Endometrial microvascular endothelial cells (primary cell): Measurements from ENCODE around the gene MERTK. TPM values are rescaled to one million over a fixed set of nuclear protein-coding genes. Genes with fewer than 3 reads are reported as not detected.
"Not testable (repeated sequence)": the region's sequence is repeated elsewhere in the genome, so short reads cannot be mapped to it uniquely, and the experiment has no call there.

ENCODE experiments used
- in situ Hi-C: cut with HindIII; loops from 2 replicates; pipeline ENCODE4 v1.10.0; 2017; ENCODE audit warnings: low sequenced_read_pairs, low pct_unique_long_range_greater_than_20kb; ENCODE audit errors: inconsistent ontology term
- total RNA-seq: library from RNA; depleted of rRNA; stranded (reverse); fragments of >200 nt; gene quantifications from one replicate; pipeline ENCODE4 v1.2.3, GENCODE V29; 2015; ENCODE audit errors: inconsistent ontology term

MERTK gene
- total RNA-seq, 1 donor from 2014 or later = 15.2 TPM

- in situ Hi-C loops = no loop called here
These were observed 128.1 kb downstream of the MERTK start for GRCh38 chr2:112026509-112026908.

GRCh38 chr2:112027767-112028166, 129.4 kb downstream of the MERTK start:
- in situ Hi-C loops = no loop called here

- in situ Hi-C loops = no loop called here
These were observed 130.8 kb downstream of the MERTK start for GRCh38 chr2:112029164-112029563.

- in situ Hi-C loops = no loop called here
These were observed 133.2 kb downstream of the MERTK start for GRCh38 chr2:112031473-112032223.

GRCh38 chr2:112032224-112032586, 133.8 kb downstream of the MERTK start:
- in situ Hi-C loops = no loop called here

GRCh38 chr2:112032689-112033465, 134.5 kb downstream of the MERTK start:
- in situ Hi-C loops = no loop called here

GRCh38 chr2:112033600-112033999, 135.2 kb downstream of the MERTK start:
- in situ Hi-C loops = no loop called here

GRCh38 chr2:112034924-112035323, 136.5 kb downstream of the MERTK start:
- in situ Hi-C loops = no loop called here

- in situ Hi-C loops = no loop called here
These were observed 137.4 kb downstream of the MERTK start for GRCh38 chr2:112035786-112036185.

- in situ Hi-C loops = not testable (repeated sequence)
These were observed 141.1 kb downstream of the MERTK start for GRCh38 chr2:112039556-112039955.

- in situ Hi-C loops = not testable (repeated sequence)
These were observed 141.7 kb downstream of the MERTK start for GRCh38 chr2:112040066-112040465.

- in situ Hi-C loops = not testable (repeated sequence)
These were observed 143.1 kb downstream of the MERTK start for GRCh38 chr2:112041460-112041859.

- in situ Hi-C loops = no loop called here
These were observed 147.1 kb downstream of the MERTK start for GRCh38 chr2:112045446-112046014.

GRCh38 chr2:112046231-112046630, 147.8 kb downstream of the MERTK start:
- in situ Hi-C loops = no loop called here

- in situ Hi-C loops = no loop called here
These were observed 149.3 kb downstream of the MERTK start for GRCh38 chr2:112047537-112048235.

GRCh38 chr2:112048236-112048592, 149.8 kb downstream of the MERTK start:
- in situ Hi-C loops = no loop called here

GRCh38 chr2:112048887-112049286, 150.5 kb downstream of the MERTK start:
- in situ Hi-C loops = no loop called here

- in situ Hi-C loops = no loop called here
These were observed 151.9 kb downstream of the MERTK start for GRCh38 chr2:112050316-112050715.
